Kidney epithelial cell (primary cell): ENCODE data around the gene TPRG1. TPM values are rescaled to one million over a fixed set of nuclear protein-coding genes. Genes with fewer than 3 reads are reported as not detected.

ENCODE experiments used
- DNase-seq: peaks from one replicate; pipeline ENCODE4 v3.0.0-alpha.2; 2010; ENCODE audit warnings: low read depth
- H3K27me3 ChIP-seq: 2 replicates; pipeline ENCODE4 v1.6.0; 2011; ENCODE audit warnings: low read length; ENCODE audit not compliant: control insufficient read depth, insufficient read depth
- H3K36me3 ChIP-seq: 2 replicates; pipeline ENCODE4 v1.5.1; 2011; ENCODE audit warnings: low read length; ENCODE audit not compliant: control insufficient read depth, insufficient read depth
- H3K4me3 ChIP-seq: 2 replicates; pipeline ENCODE4 v1.5.1; 2011; ENCODE audit warnings: low read depth, mild to moderate bottlenecking, control low read depth, low read length
- total RNA-seq: library from RNA; depleted of rRNA; stranded (reverse); fragments of >200 nt; gene quantifications from 2 replicates; pipeline ENCODE4 v1.2.3, GENCODE V29; 2015
- TF ChIP-seq, protein P1 (sequence below): IDR thresholded peaks from 2 replicates; pipeline ENCODE4 v1.5.1; 2011; ENCODE audit warnings: mild to moderate bottlenecking, moderate library complexity, low read length, control low read depth, inconsistent platforms; ENCODE audit not compliant: insufficient read depth, poor library complexity, severe bottlenecking

TPRG1 gene
- total RNA-seq, 1 donor from 2014 or later: 1.4 TPM

DNA sequence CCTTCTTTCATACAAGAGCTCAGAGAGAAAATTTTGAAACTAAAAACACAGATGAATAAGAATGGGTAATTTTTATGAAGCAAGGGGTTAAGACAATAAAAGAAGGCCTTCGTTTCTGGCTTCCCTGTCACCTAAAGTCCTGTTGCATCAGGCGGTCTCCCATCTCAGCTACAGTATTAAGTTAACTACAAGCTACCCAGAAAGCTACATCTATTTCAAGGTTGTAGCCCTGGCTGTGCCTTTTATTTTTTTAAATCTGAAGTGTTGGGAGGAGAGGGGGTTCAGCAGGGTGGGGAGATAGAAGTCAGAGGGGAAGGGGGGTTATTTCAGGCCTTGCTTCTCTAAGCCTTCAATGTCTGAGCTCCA, 183.3 kb downstream of the TPRG1 start:
- TF ChIP-seq, protein P1, sequence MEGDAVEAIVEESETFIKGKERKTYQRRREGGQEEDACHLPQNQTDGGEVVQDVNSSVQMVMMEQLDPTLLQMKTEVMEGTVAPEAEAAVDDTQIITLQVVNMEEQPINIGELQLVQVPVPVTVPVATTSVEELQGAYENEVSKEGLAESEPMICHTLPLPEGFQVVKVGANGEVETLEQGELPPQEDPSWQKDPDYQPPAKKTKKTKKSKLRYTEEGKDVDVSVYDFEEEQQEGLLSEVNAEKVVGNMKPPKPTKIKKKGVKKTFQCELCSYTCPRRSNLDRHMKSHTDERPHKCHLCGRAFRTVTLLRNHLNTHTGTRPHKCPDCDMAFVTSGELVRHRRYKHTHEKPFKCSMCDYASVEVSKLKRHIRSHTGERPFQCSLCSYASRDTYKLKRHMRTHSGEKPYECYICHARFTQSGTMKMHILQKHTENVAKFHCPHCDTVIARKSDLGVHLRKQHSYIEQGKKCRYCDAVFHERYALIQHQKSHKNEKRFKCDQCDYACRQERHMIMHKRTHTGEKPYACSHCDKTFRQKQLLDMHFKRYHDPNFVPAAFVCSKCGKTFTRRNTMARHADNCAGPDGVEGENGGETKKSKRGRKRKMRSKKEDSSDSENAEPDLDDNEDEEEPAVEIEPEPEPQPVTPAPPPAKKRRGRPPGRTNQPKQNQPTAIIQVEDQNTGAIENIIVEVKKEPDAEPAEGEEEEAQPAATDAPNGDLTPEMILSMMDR: no peak
- H3K36me3 ChIP-seq: no peaks in the 10 kb centered on the region
- DNase-seq: no peak

DNA sequence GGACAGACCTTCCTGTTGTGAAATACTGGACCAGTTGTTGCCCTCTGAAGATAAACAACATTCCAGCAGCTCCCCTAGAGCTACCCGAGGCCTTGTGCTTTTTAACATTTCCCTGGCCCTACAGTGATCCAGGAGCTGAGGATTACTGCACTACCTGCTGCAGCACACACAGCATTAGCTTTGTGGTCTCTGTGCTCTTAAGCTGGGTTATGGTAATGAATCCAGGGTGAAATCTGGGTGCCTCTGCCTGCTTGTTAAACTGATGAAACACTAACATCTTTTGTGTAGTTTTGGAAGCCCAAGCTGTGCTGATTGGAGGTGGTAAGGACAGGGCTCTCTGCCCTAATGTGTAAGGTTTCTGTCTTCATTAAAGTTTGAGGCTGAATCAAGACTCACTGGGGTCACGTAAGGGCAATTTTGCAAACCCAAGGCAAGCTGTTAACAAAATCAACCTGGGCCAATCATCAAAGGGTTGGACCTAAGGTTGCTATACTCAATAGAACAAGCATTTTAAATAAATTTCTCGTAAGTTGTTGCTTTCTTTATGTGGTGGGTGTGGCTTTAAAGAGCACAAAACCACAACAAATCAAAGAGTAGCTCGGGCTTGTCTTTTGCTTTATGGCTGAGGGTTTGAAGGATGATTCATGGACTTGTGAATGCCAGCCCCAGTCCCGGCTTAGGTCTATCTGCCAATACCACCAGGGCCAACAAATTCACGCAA, 183.9 kb downstream of the TPRG1 start:
- no peaks in the 10 kb centered on the region for H3K36me3 ChIP-seq
- TF ChIP-seq, protein P1: no peak
- no peaks in the 10 kb centered on the region for H3K27me3 ChIP-seq
- no peak overlapping the region for H3K4me3 ChIP-seq
- DNase-seq: peak; percentile 35

More for the DNA sequence above, 183.3 kb downstream of the TPRG1 start:
- no peak overlapping the region for H3K4me3 ChIP-seq
- no peaks in the 10 kb centered on the region for H3K27me3 ChIP-seq

DNA sequence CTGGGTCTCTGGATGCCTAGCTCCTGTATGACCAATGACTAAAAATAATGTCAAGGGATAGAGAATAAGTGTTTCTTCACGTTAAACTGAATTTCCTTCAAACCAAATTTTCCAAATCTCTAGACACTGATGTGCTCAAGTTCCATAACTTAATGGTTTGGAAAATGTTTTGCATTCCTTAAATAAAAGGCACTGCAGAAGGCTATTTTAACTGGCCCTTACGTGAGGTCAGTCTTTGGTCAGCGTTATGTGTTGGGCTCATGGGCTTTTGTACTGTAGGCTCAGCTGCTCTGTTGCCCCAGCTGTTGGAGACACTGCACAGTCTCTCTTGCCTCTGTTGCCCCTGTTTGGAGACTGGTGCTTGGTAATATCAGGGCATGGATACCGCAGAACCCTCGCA, 188.5 kb downstream of the TPRG1 start:
- no peak overlapping the region for H3K4me3 ChIP-seq
- TF ChIP-seq, protein P1: no peak
- no peak for DNase-seq
- H3K36me3 ChIP-seq: no peaks in the 10 kb centered on the region
- no peaks in the 10 kb centered on the region for H3K27me3 ChIP-seq

DNA sequence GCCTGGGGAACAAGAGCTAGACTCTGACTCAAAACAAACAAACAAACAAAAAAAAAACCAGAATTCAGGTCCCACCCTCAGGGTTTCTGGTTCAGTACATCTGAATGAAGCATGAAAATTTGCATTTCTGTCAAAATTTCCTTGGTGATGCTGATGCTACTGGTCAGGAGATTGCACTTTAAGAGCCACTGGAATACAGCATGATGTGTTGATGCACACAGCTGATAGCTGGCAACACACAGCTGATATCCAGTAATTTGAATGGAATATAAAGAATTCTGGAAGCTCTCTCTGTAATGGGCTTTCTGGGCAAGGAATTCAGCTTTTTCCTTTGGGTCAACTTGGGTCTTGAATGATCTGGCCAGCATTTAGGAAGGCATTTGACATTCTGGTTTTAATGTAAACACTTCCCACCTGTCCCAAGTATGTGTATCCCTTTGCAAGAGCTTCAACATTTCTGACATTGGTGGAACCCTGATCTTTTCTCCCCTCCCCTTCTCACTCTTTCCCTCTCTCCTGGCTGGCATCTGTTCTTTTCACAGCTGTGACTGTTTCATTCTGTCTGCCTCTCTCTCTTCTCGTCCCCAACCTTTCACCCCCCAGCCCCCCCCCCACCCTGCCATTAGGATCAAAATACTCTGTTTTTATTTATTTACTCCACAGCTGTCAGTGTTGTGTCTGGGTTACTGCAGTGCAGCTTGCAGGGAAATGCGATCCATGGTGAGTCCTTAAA, 189.5 kb downstream of the TPRG1 start:
- H3K36me3 ChIP-seq: no peaks in the 10 kb centered on the region
- no peak overlapping the region for H3K4me3 ChIP-seq
- DNase-seq: no peak
- H3K27me3 ChIP-seq: no peaks in the 10 kb centered on the region
- TF ChIP-seq, protein P1: no peak

DNA sequence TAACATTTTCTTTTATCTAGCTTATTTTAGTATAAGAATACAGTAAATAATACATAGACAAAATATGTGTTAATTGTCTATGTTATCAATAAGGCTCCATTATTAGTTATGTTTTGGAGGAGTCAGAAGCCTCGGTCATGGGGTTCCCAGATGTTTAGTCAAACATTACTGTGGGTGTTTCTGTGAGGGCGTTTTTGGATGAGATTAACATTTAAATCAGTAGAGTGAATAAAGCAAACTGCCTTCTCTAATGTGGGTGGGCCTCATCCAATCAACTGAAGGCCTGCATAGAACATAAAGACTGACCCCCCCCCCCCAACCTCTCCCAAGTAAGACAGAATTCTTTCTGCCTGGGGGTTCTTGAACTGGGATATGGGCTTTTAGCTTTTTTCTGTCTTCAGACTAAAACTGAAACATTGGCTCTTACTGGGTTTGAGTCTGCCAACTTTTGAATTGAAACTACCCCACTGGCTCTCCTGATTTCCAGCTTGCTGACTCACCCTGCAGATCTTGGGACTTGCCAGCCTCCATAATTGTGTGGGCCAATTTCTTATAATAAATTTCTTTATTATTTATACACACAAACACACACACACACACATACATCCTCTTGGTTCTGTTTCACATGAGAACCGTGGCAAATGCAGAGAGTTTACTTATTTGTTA, 192.0 kb downstream of the TPRG1 start:
- H3K36me3 ChIP-seq: no peaks in the 10 kb centered on the region
- H3K4me3 ChIP-seq: no peak overlapping the region
- DNase-seq: no peak
- no peaks in the 10 kb centered on the region for H3K27me3 ChIP-seq
- TF ChIP-seq, protein P1: no peak
